ENCODE data around the gene CSPG4.
"Not testable (repeated sequence)": the region's sequence is repeated elsewhere in the genome, so short reads cannot be mapped to it uniquely, and the experiment has no call there.

Gene CSPG4

GRCh38 chr15:75704263-75704615 lies 8.4 kb downstream of the CSPG4 start:
- DNase-seq (ENCODE audit: extremely low read depth, low read depth) = no peak
- H3K4me3 ChIP-seq (replicated peaks; ENCODE audit: low read depth, low read length) = no peak overlapping the region
- no peak for TF ChIP-seq CTCF (IDR thresholded peaks at IDR 0.05; ENCODE audit: low read depth, low read length, missing control alignments)

- DNase-seq (ENCODE audit: extremely low read depth, low read depth); H3K4me3 ChIP-seq (replicated peaks; ENCODE audit: low read depth, low read length): not testable (repeated sequence)
Observed at GRCh38 chr15:75703440-75704262, 9.0 kb downstream of the CSPG4 start.

GRCh38 chr15:75702436-75702835 lies 10.2 kb downstream of the CSPG4 start:
- TF ChIP-seq CTCF (IDR thresholded peaks at IDR 0.05; ENCODE audit: low read depth, low read length, missing control alignments) = no peak
- no peak overlapping the region for H3K4me3 ChIP-seq (replicated peaks; ENCODE audit: low read depth, low read length)
- no peak for DNase-seq (ENCODE audit: extremely low read depth, low read depth)

GRCh38 chr15:75701071-75702003 lies 11.3 kb downstream of the CSPG4 start:
- not testable (repeated sequence) for H3K4me3 ChIP-seq (replicated peaks; ENCODE audit: low read depth, low read length); DNase-seq (ENCODE audit: extremely low read depth, low read depth)

GRCh38 chr15:75699961-75700874 lies 12.4 kb downstream of the CSPG4 start:
- H3K4me3 ChIP-seq (replicated peaks; ENCODE audit: low read depth, low read length); DNase-seq (ENCODE audit: extremely low read depth, low read depth): not testable (repeated sequence)

GRCh38 chr15:75699517-75699916 lies 13.1 kb downstream of the CSPG4 start:
- not testable (repeated sequence) for H3K4me3 ChIP-seq (replicated peaks; ENCODE audit: low read depth, low read length); DNase-seq (ENCODE audit: extremely low read depth, low read depth)

- H3K4me3 ChIP-seq (replicated peaks; ENCODE audit: low read depth, low read length); DNase-seq (ENCODE audit: extremely low read depth, low read depth): not testable (repeated sequence)
Observed at GRCh38 chr15:75697974-75698747, 14.5 kb downstream of the CSPG4 start.

GRCh38 chr15:75697523-75697922 lies 15.1 kb downstream of the CSPG4 start:
- no peak for DNase-seq (ENCODE audit: extremely low read depth, low read depth)
- TF ChIP-seq CTCF (IDR thresholded peaks at IDR 0.05; ENCODE audit: low read depth, low read length, missing control alignments) = no peak
- H3K4me3 ChIP-seq (replicated peaks; ENCODE audit: low read depth, low read length) = no peak overlapping the region
